Coronary artery (tissue), 2 donors: ENCODE data around the gene SAV1.
"Not testable (repeated sequence)": the region's sequence is repeated elsewhere in the genome, so short reads cannot be mapped to it uniquely, and the experiment has no call there.

Source experiments
- DNase-seq: peaks from one replicate; pipeline ENCODE4 v3.0.0-alpha.2; 2017; ENCODE audit warnings: low spot score
- H3K27ac ChIP-seq, 2 donors: fragments of 200-600 bp; sonication (generic); one replicate each; pipeline ENCODE4 v1.5.1; 2016 to 2019
- H3K4me3 ChIP-seq: fragments of 200-600 bp; sonication (generic); 2 replicates; pipeline ENCODE4 v1.5.1; 2016; ENCODE audit warnings: mild to moderate bottlenecking, moderate library complexity
- CTCF ChIP-seq: fragments of 200-600 bp; sonication (generic); IDR thresholded peaks from one replicate; pipeline ENCODE4 v1.5.1; 2019; ENCODE audit warnings: antibody characterized with exemption

SAV1 gene

GRCh38 chr14:50697659-50698290, 29.7 kb upstream of the SAV1 start:
- H3K4me3 ChIP-seq: no peak overlapping the region
- H3K27ac ChIP-seq: no peak overlapping the region
- no peak for TF ChIP-seq CTCF
- DNase-seq: no peak

- not testable (repeated sequence) for DNase-seq, H3K4me3 ChIP-seq, H3K27ac ChIP-seq
Measured at GRCh38 chr14:50694260-50694659, 26.2 kb upstream of the SAV1 start.

- no peak overlapping the region for H3K4me3 ChIP-seq
- TF ChIP-seq CTCF: no peak
- no peak overlapping the region for H3K27ac ChIP-seq
- DNase-seq: no peak
Measured at GRCh38 chr14:50688875-50689274, 20.8 kb upstream of the SAV1 start.

GRCh38 chr14:50679674-50680073, 11.6 kb upstream of the SAV1 start:
- no peak overlapping the region for H3K4me3 ChIP-seq
- DNase-seq: no peak
- no peak for TF ChIP-seq CTCF
- no peak overlapping the region for H3K27ac ChIP-seq

- DNase-seq: no peak
- no peak for TF ChIP-seq CTCF
- Histone ChIP-seq H3K27ac (peak overlapping the region in 1 of 2 donors; percentile 30), H3K4me3 (no peak overlapping the region)
Measured at GRCh38 chr14:50678163-50678562, 10.1 kb upstream of the SAV1 start.

GRCh38 chr14:50677527-50678063, 9.5 kb upstream of the SAV1 start:
- Histone ChIP-seq H3K27ac (peak overlapping the region in 1 of 2 donors; percentile 39), H3K4me3 (peak overlapping the region; percentile 31)
- no peak for TF ChIP-seq CTCF
- no peak for DNase-seq

- no peak for DNase-seq
- no peak for TF ChIP-seq CTCF
- Histone ChIP-seq H3K27ac (peak overlapping the region in 1 of 2 donors; percentile 39), H3K4me3 (peak overlapping the region; percentile 31)
Measured at GRCh38 chr14:50676814-50677516, 8.9 kb upstream of the SAV1 start.
